ENCODE results near the gene MGAT5. TPM values are rescaled to one million over a fixed set of nuclear protein-coding genes. Genes with fewer than 3 reads are reported as not detected.

The MGAT5 gene
- total and polyA plus RNA-seq, 5 donors = 29.0 to 156 (median 126) TPM

DNA sequence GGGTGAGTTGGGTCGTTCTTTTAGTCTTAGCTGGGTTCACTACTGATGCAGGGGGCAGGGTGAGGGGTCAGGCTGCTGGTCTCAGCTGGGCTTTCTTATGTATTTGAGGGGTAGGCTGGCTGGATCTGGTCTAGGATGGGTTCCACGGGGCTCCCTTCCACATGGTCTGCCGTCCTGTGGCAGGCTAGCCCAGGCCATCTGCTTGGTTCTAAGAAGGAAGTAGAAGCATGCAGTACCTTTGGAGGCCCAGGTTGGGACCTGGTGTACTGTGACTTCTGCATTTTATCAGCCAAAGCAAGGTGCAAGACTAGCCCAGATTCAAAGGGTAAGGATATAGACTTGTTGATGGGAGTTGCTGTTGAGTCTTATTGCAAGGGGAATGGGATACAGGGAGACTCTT, 35.5 kb upstream of the MGAT5 start:
- Histone ChIP-seq H3K9me3 (ENCODE audit: control insufficient read depth, low read length) (no peaks in the 10 kb centered on the region), H3K27ac (ENCODE audit: low read length) (no peak overlapping the region)
- 92% methylated on average over 3 of the region's 3 CpGs for WGBS

DNA sequence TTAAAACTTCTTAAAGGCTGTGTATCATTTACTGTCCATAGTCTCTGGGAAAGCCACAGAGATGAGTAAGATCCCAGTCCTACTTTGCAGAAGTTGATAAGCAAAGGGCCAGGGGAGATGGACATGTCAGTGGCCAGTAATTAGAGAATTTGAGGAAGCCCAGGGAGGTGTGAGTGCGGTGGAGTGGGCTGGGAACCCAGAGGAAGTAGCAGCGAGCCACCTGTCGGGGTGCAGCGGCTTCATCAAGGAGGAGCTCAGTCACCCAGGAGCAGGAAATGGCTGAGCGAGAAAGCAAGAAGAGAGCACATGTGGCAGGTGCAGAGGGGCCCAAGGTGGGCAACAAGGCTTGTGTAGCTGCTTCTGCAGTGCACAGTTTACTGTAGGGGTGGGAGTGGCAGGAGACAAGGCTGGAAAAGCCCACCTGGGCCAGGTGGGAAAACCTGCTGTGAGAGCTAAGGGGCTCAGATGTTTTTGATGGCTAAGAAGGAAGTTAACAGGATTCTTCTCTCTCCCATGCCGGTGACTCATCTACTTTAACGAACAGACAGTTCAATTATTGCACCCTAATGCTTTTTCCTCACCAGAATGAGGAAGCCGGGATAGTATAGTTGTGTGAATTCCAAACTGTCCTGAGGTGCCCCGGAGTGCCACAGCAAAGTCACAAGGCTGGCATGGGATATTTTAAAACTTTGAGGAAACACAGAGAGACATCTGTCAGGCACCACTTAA, 34.8 kb upstream of the MGAT5 start:
- Histone ChIP-seq H3K4me3 (ENCODE audit: low read length) (no peak overlapping the region), H3K9me3 (ENCODE audit: control insufficient read depth, low read length) (no peaks in the 10 kb centered on the region), H3K27me3 (ENCODE audit: control insufficient read depth, insufficient read depth) (no peaks in the 10 kb centered on the region), H3K4me1 (ENCODE audit: control insufficient read depth, insufficient read depth, low read length) (peaks cover 16% of the 10 kb centered on the region), H3K27ac (ENCODE audit: low read length) (peak overlapping the region; percentile 73)
- 69% methylated on average over 9 of the region's 9 CpGs for WGBS
- peak; percentile 71 to 82 for ATAC-seq
- intact Hi-C loops (cut with DNase I) = no loop called here
- DNase-seq = peak in 1 of 3 donors; percentile 44

More for the DNA sequence above, 35.5 kb upstream of the MGAT5 start:
- Histone ChIP-seq H3K4me1 (ENCODE audit: control insufficient read depth, insufficient read depth, low read length) (peaks cover 16% of the 10 kb centered on the region), H3K27me3 (ENCODE audit: control insufficient read depth, insufficient read depth) (no peaks in the 10 kb centered on the region), H3K4me3 (ENCODE audit: low read length) (no peak overlapping the region)
- ATAC-seq = no peak
- peak in 1 of 3 donors; percentile 26 for DNase-seq
- intact Hi-C loops (cut with DNase I) = no loop called here

DNA sequence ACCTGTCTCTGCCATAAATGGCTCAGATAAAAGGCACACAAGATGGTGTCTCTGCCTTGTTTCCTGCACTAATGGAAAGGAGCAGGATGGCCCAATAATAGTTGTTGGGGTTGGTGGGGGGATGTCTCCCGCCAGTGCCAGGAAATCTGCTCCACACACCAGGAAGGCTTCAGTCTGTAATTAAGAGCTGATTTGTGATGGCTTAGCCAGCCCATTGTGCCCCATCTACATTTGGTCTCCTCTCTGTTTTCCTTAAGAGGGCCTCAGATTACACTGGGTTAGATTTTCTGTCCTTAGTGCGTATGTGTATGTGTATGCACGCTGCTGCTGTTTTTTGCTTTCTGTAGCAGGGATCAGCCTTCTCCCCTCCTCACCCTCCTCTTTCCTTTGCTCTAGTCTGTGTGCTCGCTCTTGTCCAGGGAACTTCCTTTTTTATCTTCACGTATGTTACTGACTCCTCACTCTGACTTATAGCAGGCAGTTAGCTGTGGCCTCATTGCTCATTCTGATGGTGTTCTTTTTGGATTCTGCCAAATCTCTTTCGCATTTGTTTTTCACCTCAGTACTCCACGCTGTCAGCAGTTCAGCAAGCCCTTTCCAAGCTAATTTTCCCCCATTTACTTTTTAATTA, 33.4 kb upstream of the MGAT5 start:
- Histone ChIP-seq H3K4me3 (ENCODE audit: low read length) (no peak overlapping the region), H3K4me1 (ENCODE audit: control insufficient read depth, insufficient read depth, low read length) (peaks cover 19% of the 10 kb centered on the region), H3K27me3 (ENCODE audit: control insufficient read depth, insufficient read depth) (no peaks in the 10 kb centered on the region), H3K27ac (ENCODE audit: low read length) (peak overlapping the region; percentile 77), H3K9me3 (ENCODE audit: control insufficient read depth, low read length) (no peaks in the 10 kb centered on the region)
- DNase-seq = no peak
- 73% methylated on average over 7 of the region's 7 CpGs for WGBS
- intact Hi-C loops (cut with DNase I) = no loop called here
- peak; percentile 30 to 67 for ATAC-seq

DNA sequence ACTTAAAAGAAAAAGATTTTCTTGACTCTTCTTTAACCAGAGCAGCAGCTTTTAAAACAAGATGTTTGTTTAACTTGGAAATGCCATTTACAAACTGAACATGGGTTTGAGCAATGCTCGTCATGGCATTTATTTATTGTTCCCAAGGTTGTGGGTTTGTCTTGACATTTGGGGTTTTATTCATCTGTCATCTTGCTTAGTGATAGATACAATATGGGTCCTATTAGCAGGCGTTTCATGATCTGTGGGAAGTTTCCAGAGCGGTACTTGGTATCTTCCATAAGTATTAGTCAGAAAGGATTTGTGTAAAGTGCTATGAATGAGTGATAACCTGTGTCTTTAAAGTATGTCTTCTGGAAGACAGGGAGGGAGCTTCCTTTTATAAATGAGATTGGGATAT, 29.9 kb upstream of the MGAT5 start:
- Histone ChIP-seq H3K27me3 (ENCODE audit: control insufficient read depth, insufficient read depth) (no peaks in the 10 kb centered on the region), H3K4me1 (ENCODE audit: control insufficient read depth, insufficient read depth, low read length) (peaks cover 15% of the 10 kb centered on the region), H3K27ac (ENCODE audit: low read length) (no peak overlapping the region), H3K9me3 (ENCODE audit: control insufficient read depth, low read length) (no peaks in the 10 kb centered on the region), H3K4me3 (ENCODE audit: low read length) (no peak overlapping the region)
- DNase-seq = no peak
- 89% methylated on average over 3 of the region's 3 CpGs for WGBS
- no peak for ATAC-seq
- intact Hi-C loops (cut with DNase I) = no loop called here

DNA sequence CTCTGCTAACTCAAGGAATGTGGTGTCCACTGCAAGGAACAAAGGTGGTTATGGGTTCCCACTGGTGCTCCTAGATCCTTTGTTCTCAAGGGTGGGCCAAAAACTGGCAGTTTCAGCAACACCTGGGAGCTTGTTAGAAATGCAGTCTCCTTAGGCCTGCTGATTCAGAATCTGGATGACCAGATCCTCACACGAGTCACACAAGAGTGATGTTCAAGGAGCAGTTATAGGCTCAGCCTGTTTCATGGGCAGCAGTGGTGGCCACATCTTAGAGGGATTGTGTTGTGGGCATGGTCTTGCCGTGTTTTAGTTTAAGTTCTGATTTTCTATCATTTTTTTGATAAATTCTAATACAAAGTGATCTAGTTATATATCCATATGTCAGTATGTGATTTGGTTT, 28.7 kb upstream of the MGAT5 start:
- H3K4me1 ChIP-seq (ENCODE audit: control insufficient read depth, insufficient read depth, low read length) = peaks cover 14% of the 10 kb centered on the region
- ATAC-seq (no peak), DNase-seq (no peak)
- H3K27me3 ChIP-seq (ENCODE audit: control insufficient read depth, insufficient read depth) = no peaks in the 10 kb centered on the region
- intact Hi-C loops (cut with DNase I) = no loop called here
- H3K4me3 ChIP-seq (ENCODE audit: low read length) = no peak overlapping the region
- H3K9me3 ChIP-seq (ENCODE audit: control insufficient read depth, low read length) = no peaks in the 10 kb centered on the region
- no peak overlapping the region for H3K27ac ChIP-seq (ENCODE audit: low read length)
- 89% methylated on average over 2 of the region's 2 CpGs for WGBS

DNA sequence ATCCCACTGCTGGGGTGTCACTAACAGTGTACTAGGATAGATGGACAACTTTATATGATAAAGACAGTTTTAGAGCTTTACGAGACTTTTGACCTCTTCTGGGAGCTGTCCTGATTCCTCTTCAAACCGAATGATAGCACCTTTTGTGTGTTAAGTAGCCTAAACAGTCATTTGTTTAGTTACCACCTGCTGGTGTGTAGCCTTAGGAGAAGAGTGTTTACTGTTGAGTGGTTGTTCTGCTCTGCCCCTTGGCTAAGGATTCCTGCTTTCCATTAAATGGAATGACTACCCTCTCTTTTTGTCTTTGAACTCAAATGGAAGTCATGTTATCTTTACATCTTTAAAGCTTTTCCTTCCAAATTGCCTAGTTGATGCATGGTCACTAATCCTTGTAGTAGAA, 28.0 kb upstream of the MGAT5 start:
- 59% methylated on average over 2 of the region's 2 CpGs for WGBS
- no peaks in the 10 kb centered on the region for H3K9me3 ChIP-seq (ENCODE audit: control insufficient read depth, low read length)
- no peak for ATAC-seq
- intact Hi-C loops (cut with DNase I) = no loop called here
- peaks cover 11% of the 10 kb centered on the region for H3K4me1 ChIP-seq (ENCODE audit: control insufficient read depth, insufficient read depth, low read length)
- H3K4me3 ChIP-seq (ENCODE audit: low read length) = no peak overlapping the region
- no peaks in the 10 kb centered on the region for H3K27me3 ChIP-seq (ENCODE audit: control insufficient read depth, insufficient read depth)
- no peak for DNase-seq
- no peak overlapping the region for H3K27ac ChIP-seq (ENCODE audit: low read length)

DNA sequence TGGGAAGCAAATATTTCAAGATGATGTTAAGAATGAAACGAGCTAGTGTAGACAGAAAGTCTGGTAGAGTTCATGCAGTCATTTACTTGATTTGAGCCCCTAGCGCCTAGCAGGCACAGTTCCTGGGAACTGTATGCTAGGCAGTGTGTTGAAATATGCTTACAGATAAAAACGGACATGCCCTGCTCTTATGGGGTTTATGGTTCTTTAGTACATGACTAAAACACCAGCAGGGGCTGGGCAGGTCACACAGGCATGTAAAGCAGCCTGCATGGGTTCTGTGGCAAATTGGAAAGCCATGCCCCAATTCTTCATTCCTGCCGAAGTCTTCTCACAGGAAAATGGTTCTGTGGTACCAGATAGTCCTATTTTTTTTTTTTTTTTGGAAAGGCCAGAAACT, 27.3 kb upstream of the MGAT5 start:
- no peak for ATAC-seq
- DNase-seq = no peak
- H3K27me3 ChIP-seq (ENCODE audit: control insufficient read depth, insufficient read depth) = no peaks in the 10 kb centered on the region
- no peak overlapping the region for H3K4me3 ChIP-seq (ENCODE audit: low read length)
- 61% methylated on average over 4 of the region's 4 CpGs for WGBS
- no peaks in the 10 kb centered on the region for H3K9me3 ChIP-seq (ENCODE audit: control insufficient read depth, low read length)
- H3K4me1 ChIP-seq (ENCODE audit: control insufficient read depth, insufficient read depth, low read length) = peaks cover 12% of the 10 kb centered on the region
- H3K27ac ChIP-seq (ENCODE audit: low read length) = no peak overlapping the region
- intact Hi-C loops (cut with DNase I) = no loop called here

DNA sequence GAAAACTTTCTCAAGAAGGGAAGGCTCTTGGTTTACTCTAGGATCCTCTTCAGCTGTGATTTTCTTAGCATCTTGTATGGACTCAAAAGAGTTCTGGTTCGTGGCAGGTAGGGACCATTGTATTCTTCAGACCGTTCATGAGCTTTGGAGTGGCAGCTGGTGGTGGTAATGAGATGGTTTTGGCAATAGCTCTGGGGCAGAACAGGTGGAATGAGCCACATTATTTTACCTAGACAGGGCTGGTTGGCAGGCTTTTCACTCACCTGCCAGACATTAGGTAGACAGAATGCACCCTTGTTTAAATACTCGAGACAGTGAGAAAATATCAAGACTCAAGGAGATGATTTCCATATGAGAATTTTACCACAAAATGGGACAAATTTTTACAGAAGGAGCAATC, 26.2 kb upstream of the MGAT5 start:
- Histone ChIP-seq H3K4me3 (ENCODE audit: low read length) (no peak overlapping the region), H3K27me3 (ENCODE audit: control insufficient read depth, insufficient read depth) (no peaks in the 10 kb centered on the region), H3K9me3 (ENCODE audit: control insufficient read depth, low read length) (no peaks in the 10 kb centered on the region), H3K4me1 (ENCODE audit: control insufficient read depth, insufficient read depth, low read length) (peaks cover 16% of the 10 kb centered on the region), H3K27ac (ENCODE audit: low read length) (no peak overlapping the region)
- intact Hi-C loops (cut with DNase I) = no loop called here
- no peak for DNase-seq
- WGBS = 97% methylated on average over 3 of the region's 3 CpGs
- no peak for ATAC-seq

DNA sequence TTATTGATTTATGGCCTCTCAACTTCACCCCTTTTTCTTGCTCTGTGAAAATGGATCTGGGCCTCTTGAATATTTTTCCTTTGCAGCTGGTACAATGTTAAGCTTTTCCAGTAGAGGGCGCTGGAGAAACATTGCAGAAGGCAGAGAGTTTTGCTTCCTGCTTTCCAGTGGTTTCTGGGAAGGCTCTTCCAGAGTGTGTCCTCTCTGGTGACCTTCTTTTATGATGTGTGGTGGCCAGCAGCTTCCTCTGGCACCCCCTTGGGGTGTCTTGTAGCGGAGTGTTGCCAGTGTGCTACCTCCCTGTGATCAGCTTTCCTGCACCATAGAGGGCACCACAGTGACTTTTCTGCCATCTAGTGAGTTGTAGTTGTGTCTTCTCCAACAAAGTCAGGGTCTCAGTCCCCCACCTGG, 25.4 kb upstream of the MGAT5 start:
- no peak for DNase-seq
- Histone ChIP-seq H3K27me3 (ENCODE audit: control insufficient read depth, insufficient read depth) (no peaks in the 10 kb centered on the region), H3K27ac (ENCODE audit: low read length) (no peak overlapping the region), H3K4me1 (ENCODE audit: control insufficient read depth, insufficient read depth, low read length) (peaks cover 16% of the 10 kb centered on the region), H3K4me3 (ENCODE audit: low read length) (no peak overlapping the region), H3K9me3 (ENCODE audit: control insufficient read depth, low read length) (no peaks in the 10 kb centered on the region)
- WGBS = 61% methylated on average over 2 of the region's 2 CpGs
- intact Hi-C loops (cut with DNase I) = no loop called here
- ATAC-seq = no peak

DNA sequence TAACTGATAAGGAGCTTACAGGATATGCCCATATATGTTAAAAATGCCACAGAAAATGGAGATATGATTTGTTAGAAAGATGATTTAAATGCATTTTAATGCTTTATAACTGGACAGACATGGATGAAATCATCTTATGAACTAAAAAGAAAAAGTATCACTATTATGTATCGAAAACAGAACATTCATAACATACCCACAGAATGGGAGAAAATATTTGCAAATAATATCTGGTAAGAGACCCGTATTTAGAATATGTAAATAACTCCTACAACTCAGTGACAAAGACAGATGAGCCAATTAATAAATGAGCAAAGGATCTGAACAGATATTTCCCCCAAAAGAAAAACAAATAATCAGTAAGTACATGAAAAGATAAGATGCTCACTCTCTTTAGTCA, 24.3 kb upstream of the MGAT5 start:
- WGBS = 94% methylated on average over 2 of the region's 2 CpGs
- intact Hi-C loops (cut with DNase I) = no loop called here
- no peak overlapping the region for H3K27ac ChIP-seq (ENCODE audit: low read length)
- no peaks in the 10 kb centered on the region for H3K27me3 ChIP-seq (ENCODE audit: control insufficient read depth, insufficient read depth)
- DNase-seq (no peak), ATAC-seq (no peak)
- H3K9me3 ChIP-seq (ENCODE audit: control insufficient read depth, low read length) = no peaks in the 10 kb centered on the region
- H3K4me3 ChIP-seq (ENCODE audit: low read length) = no peak overlapping the region
- peaks cover 19% of the 10 kb centered on the region for H3K4me1 ChIP-seq (ENCODE audit: control insufficient read depth, insufficient read depth, low read length)

DNA sequence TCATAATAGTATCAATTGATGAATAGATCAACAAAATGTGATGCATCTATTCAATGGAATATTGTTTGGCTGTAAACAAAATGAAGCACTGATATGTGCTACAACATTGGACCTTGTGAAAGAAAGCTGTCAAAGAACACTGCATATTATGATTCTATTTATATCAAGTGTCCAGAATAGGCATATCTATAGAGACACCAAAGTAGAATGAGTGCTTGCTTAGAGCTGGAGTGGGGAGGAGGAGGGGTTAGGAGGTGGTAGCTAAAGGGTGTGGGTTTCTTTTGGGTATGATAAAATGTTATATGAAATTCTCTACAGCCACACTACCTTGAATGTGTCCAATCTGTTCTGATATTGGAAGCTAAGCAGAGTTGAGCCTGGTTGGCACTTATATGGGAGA, 23.0 kb upstream of the MGAT5 start:
- intact Hi-C loops (cut with DNase I) = loop anchor here in 1 of 4 donors (10.0 kb wide), 1 partner anchor 106 kb away; no protein-coding TSS in a partner anchor
- Histone ChIP-seq H3K27ac (ENCODE audit: low read length) (no peak overlapping the region), H3K27me3 (ENCODE audit: control insufficient read depth, insufficient read depth) (no peaks in the 10 kb centered on the region), H3K4me1 (ENCODE audit: control insufficient read depth, insufficient read depth, low read length) (peaks cover 20% of the 10 kb centered on the region), H3K4me3 (ENCODE audit: low read length) (no peak overlapping the region), H3K9me3 (ENCODE audit: control insufficient read depth, low read length) (no peaks in the 10 kb centered on the region)
- ATAC-seq (peak; percentile 67 to 74), DNase-seq (no peak)
